LNCaP clone FGC (cell line): ENCODE results near the gene APOF.

Experiments used
- DNase-seq: peaks from one replicate; pipeline ENCODE4 v3.0.0-alpha.2; 2011; ENCODE audit warnings: low read depth
- H3K4me3 ChIP-seq: 2 replicates; pipeline ENCODE4 v1.5.1; 2011; ENCODE audit warnings: mild to moderate bottlenecking, low read depth, low read length, control low read depth
- TF ChIP-seq, protein P1 (sequence below): IDR thresholded peaks from 2 replicates; pipeline ENCODE4 v1.5.1; 2012; ENCODE audit warnings: mild to moderate bottlenecking; ENCODE audit not compliant: control insufficient read depth, insufficient read depth; ENCODE audit errors: extremely low read depth

Gene APOF

GRCh38 chr12:56377989-56378316 is 15.3 kb upstream of the APOF start:
- H3K4me3 ChIP-seq = no peak overlapping the region
- no peak for DNase-seq
- TF ChIP-seq, protein P1, sequence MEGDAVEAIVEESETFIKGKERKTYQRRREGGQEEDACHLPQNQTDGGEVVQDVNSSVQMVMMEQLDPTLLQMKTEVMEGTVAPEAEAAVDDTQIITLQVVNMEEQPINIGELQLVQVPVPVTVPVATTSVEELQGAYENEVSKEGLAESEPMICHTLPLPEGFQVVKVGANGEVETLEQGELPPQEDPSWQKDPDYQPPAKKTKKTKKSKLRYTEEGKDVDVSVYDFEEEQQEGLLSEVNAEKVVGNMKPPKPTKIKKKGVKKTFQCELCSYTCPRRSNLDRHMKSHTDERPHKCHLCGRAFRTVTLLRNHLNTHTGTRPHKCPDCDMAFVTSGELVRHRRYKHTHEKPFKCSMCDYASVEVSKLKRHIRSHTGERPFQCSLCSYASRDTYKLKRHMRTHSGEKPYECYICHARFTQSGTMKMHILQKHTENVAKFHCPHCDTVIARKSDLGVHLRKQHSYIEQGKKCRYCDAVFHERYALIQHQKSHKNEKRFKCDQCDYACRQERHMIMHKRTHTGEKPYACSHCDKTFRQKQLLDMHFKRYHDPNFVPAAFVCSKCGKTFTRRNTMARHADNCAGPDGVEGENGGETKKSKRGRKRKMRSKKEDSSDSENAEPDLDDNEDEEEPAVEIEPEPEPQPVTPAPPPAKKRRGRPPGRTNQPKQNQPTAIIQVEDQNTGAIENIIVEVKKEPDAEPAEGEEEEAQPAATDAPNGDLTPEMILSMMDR = no peak

DNA sequence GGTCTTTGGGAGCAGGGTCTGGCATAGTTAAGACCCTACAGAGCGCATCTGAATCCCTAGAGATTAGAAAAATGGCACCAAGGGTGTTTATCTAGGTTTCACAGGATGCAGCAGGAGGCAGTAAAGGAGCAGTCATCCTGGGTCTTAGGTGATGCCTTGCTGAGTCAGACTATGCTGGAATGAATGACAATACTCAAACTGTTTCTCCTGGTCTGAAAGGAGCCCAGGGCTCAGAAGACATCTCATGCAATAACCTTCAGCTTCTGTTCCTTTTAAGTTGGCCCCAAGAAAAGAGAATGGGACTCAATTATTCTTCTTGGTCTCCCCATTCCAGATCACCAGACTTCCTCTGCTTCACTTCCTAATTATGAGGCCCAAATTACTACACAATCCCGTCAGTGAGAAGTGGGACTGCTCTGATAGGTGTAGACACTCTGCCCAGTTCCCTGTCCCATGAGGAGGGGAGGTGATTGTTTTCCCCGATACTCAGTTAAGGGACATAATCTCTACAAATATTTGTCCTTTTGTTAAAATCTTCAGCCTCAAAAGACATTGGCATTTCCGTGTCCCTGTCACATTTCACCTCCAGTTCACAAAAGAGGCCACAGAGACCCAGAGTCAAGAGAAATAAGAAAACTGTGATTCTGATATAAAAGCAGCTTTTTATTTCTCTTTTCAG is 14.8 kb upstream of the APOF start:
- TF ChIP-seq, protein P1 = no peak
- no peak for DNase-seq
- no peak overlapping the region for H3K4me3 ChIP-seq

GRCh38 chr12:56375598-56376434 is 13.2 kb upstream of the APOF start:
- DNase-seq = no peak
- H3K4me3 ChIP-seq = no peak overlapping the region
- TF ChIP-seq, protein P1 = no peak

GRCh38 chr12:56374726-56375597 is 12.3 kb upstream of the APOF start:
- TF ChIP-seq, protein P1 = no peak
- DNase-seq = no peak
- H3K4me3 ChIP-seq = no peak overlapping the region

DNA sequence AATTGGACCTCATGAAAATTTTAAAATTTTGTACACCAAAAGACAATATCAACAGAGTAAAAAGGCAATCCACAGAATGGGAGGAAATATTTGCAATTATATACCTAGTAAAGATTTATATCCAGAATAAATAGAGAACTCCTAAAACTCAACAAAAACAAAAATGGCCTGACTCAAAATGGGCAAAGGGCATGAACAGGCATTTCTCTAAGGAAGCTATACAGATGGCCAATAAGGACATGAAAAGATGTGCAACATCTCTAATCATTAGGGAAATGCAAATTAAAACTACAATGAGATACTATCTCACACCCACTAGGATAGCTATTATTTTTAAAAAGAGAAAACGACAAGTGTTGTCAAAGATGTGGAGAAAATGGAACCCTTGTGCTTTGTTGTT is 10.9 kb upstream of the APOF start:
- no peak for DNase-seq
- H3K4me3 ChIP-seq = no peak overlapping the region
- TF ChIP-seq, protein P1 = no peak

DNA sequence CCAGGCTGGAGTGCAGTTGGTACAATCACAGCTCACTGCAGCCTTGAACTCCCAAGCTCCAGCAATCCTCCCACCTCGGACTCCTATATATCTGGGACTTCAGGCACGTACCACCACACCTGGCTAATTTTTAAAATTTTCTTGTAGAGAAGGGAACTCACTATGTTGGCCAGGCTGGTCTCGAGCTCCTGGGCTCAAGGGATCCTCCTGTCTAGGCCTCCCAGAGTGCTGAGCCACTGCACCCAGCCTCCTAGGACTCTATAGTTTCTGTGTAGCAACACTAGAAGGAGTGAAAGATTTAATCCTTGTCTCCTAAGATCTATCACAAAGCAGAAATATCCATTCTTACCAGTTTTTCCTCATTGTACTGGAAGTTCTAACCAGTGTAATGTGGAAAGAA is 4.3 kb upstream of the APOF start:
- DNase-seq = no peak
- TF ChIP-seq, protein P1 = no peak
- no peak overlapping the region for H3K4me3 ChIP-seq
